CD4-positive, alpha-beta T cell treated with Interleukin-17A for 1 hour (primary cell): ENCODE measurements around the gene PAFAH2.

Experiments used
- DNase-seq: peaks from one replicate; pipeline ENCODE4 v3.0.0-alpha.2; 2020

The PAFAH2 gene

DNA sequence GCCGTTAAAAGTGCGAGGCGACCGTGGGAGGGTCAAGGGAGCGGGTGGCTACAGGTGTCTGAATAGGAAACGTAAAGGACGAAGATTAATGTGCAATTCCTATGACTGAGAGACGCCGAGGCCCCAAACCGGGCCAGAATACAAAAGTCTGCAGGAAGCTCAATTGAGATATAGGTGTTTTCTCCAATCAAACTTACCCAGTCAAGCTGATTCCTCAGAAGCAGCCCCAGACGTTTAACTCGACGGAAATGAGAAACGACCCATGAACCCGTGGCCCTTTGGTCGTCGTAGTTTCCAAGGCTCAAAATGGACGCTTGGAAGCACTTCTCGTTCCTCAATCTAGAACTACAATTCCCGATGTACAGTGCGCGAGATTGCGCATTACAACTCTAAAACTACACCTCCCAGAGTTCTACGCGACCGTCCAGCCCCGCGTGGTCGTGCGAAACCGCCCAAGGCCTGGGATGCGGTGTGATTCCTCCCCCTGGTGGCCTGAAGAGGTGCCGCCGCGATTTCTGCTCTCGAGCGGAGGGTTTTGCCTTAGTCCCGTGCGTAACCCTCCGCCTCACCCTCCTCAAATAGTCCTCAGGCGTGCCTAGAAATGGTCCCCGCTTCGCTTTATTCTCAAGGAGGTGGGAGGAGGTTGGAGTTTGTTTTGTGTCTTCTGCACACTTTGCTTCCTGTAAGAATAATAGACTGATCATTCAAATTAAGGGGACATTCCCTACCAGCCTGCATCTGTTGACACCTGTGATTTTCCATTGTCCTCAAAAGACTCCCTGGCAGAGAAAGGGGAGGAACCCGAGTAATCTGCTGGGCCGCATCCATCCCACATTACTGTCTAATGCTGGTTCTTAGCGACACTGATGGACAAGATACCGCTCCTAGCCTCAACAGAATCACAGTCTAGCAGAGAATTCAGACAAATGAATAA is at the start of gene PAFAH2:
Gene PAFAH2 (minus strand): TSS at position 236 of the 934 bp plus-strand sequence. CDS start 7,247 bp downstream, outside the sequence.
- peak; percentile 99 for DNase-seq

DNA sequence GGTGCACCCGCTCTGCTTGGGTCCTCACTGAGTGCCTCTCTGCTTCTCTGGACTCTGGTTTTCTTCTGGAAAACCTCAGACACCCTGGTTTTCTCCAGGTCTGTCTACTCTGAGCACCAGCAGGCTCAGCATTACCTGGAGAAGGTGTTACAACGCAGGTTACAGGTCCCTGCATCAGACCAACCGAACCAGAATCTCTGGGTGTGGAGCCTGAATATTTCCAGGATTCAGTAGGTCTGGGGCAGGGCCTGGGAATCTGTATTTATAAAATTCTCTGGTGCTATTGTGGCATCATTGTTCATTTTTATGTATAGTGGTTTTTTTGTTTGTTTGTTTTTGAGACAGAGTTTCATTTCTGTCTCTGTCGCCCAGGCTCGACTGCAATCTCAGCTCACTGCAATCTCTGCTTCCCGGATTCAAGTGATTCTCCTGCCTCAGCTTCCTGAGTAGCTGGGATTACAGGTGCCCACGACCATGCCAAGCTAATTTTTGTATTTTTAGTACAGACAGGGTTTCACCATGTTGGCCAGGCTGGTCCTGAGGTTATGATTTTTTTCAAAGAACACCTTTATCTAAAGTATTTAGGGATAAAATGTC is 49.5 kb upstream of the PAFAH2 start:
- DNase-seq, result no peak

GRCh38 chr1:26046246-26047095 is 48.6 kb upstream of the PAFAH2 start:
- no peak for DNase-seq

DNA sequence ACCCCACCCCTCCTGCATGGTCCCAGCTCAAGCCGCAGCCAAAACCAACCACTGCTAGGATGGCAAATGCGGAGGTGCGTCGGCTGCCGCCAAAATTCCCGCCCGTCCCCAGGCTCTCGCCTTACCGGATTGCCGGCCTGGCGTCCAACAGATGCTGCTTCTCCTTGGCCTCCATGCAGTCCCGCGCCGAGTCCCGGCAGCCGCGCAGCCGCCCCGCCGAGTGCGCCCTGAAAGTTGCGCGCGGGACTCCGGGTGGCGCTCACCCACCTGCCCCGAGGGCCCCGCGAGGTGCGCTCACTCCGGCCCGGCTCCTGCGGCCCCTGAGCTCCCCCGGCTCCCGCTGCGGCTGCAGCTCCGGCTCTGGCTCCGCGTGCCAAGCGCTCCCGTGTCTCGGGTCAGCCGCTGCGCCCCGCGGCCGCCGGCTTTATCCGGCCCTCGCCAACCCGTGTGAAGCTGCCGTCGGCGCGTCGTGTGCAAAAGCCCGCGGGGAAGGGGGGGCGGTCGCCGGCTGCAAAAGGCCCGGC is 47.9 kb upstream of the PAFAH2 start, which contains the start of gene SLC30A2:
Gene SLC30A2 (minus strand): TSS at position 397 of the 524 bp plus-strand sequence. CDS start 222 bp downstream, at position 175.
- no peak for DNase-seq

GRCh38 chr1:26044971-26045721 is 47.3 kb upstream of the PAFAH2 start:
- no peak for DNase-seq

DNA sequence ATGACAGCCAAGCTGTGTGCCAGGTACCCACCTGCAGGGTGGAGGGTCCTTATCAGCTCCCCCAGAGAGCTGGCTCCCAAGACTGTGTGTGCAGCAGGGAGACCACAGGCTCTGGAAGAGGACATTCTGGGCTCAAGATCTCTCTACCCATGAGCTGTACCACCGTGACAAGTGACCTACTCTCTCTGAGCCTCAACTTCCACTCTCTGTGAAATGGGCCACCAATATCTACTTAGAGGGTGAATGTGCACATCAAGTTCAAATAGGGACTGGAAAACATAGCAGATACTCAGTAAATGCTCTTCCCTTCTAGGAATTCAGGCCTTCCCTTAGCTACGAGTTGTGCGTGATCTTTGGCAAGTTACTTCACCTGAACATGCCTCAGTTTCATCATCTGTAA is 46.6 kb upstream of the PAFAH2 start:
- DNase-seq, result no peak

GRCh38 chr1:26043765-26044164 is 45.9 kb upstream of the PAFAH2 start:
- no peak for DNase-seq

GRCh38 chr1:26041978-26042377 is 44.1 kb upstream of the PAFAH2 start:
- DNase-seq, result no peak

- DNase-seq, result no peak
These were observed 43.5 kb upstream of the PAFAH2 start for GRCh38 chr1:26041401-26041800.

DNA sequence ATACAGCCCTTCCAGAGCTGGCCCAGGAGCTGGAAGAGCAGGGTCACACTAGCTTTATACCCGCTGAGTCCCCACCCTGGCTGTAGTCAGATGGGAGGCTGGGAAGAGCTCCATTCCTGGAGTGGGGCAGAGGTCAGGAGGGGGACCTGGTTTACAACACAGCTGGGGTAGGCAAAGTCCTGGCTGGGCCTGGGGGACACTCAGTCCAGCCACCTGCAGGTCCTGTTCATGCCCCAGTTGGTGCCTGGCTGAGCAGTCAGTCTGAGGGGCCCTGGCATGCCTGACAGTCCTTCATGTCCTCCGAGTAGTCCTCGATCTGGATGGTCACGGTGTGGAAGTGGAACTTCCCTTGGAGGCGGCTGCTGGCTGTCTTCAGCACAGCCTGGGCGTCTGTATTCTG is 41.0 kb upstream of the PAFAH2 start:
- DNase-seq, result no peak

DNA sequence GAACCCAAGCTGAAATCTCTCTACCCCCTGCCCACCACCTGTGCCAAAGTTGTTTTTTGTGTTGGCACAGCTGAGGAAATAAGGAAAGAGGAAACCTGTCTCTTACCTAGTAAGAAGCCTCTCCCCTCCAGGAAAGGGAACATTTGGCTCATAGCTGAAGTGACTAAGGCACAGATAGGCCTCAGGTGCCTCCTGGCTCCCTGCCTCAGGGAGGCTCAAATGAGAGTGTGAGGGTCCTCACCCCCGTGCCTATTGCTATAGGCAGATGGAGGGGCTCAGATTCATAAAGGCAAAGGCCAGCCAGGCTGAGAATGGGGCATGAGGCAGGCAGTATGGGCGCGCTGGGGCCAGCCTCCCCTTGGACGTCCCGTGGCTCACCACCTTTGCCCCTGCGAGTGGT is 40.6 kb upstream of the PAFAH2 start:
- DNase-seq, result no peak

GRCh38 chr1:26037904-26038303 is 40.0 kb upstream of the PAFAH2 start:
- no peak for DNase-seq

DNA sequence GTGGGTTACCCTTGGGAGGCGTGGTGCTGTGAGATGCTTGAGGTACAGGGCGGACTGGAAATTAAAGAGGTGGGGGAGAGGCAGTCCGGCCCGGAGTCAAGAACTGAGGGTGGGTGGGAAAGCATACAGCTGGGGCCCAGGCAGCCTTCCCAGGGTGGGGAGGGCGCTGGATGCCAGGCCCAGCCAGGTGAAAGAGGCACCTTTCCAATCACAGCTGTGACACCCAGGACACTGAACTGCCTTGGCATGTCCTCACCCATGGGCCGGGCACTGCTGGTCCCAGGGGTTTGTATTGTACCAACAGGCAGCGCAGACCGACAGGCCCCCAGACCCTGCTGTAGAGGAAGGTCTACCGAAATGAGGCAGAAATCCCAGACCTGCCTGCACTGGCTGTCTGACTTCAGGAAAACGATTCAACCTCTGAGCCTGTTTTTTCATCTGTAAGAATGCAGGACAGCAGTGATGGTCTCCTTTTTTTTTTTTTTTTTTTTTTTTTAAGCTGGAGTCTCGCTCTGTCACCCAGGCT is 39.0 kb upstream of the PAFAH2 start:
- no peak for DNase-seq

- DNase-seq, result peak; percentile 79
These were observed 38.3 kb upstream of the PAFAH2 start for GRCh38 chr1:26035959-26036755.

DNA sequence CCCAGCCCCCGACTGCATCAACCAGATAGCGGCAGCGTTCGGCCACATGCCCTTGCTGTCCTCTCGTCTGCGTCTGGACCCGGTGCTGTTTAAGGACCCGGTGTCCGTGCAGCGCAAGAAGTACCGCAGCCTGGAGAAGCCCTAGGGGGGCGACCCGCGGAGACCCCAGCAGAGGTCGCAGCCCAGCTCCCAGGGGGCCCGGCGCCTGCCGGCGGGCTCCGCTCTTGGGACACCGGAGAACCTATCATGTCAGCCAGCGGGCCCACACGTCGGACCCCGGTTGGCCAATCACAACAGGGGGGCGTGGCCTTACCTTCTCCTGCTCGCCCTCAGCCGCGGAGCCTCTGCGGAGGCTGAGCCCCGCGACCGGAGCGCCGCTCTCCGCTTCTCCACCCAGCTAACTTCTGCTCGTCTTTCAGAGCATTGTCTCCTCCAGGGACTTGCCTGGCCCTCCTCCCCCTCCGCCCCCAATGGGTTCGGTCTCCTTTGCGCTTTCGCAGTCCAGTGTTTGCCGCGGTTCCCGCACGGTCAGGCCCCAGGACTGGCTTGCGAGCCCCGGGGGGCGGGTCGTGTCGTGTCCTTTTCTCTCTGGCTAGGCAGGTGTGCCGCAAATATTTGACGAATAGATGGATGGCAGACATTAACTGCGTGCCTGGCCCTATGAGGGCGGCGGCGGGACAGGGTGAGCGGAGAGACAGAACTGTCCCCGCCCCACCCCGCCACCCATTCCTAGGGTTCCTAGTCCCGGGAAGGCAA is 37.5 kb upstream of the PAFAH2 start:
- peak; percentile 94 for DNase-seq

DNA sequence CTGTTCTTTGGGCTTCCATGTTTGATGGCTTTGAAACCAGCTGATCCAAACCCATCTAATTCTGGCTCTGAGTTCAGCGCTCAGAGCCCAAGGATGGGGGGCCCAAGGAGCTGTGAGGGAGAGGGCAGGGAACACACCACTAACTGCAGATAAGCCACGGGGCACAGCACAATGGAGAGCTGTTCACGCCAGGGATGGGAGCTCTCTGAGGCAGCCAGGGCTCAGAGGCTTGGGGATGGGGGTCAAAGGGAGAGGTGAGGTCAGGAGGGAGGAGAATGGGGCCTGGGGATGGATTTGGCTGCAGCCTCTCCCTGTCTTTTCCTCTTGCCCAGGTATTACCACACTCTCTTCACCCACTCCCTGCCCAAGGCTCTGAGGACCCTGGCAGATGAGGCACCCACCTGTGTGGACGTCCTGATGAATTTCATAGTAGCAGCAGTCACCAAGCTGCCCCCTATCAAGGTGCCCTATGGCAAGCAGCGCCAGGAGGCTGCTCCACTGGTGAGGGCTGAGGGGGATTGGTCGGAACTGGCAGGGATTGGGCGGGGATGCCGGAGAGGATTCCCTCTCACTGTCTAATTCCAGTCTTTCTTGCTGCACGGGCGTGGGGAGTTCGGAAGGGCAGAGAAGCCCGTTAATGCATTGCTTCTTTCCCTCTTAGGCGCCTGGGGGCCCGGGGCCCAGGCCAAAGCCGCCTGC is 36.8 kb upstream of the PAFAH2 start:
- DNase-seq, result no peak

DNA sequence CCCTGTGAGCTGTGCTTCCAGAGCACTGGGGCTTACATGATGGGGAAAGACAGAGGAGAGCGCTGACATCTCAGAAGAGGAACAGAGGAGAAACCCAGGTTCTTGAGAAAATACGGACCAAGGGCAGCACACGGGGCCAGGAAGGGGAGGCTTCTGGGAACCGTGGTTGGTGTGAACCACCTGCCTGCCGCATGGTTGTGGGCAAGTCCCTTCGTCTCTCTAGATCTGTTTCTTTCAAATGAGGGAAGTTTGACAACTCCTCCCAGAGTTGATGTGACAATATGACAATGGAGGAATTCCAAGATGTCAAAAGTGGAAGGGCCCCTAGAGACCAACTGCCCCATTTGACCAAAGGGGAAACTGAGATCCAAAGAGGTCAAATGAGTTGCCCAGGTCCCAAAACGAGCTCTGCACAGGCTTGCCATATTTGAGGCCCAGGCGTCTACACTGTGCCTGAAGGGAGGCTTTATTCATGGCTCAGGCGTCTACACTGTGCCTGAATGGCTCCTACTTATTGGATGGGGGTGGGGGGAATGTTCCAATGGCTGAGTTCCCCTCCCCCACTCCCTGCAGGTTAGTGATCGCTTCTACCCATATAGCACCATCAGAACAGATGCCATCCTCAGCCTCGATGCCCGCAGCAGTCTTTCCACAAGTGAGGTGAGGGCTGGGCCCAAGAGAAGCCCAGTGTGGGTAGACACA is 34.9 kb upstream of the PAFAH2 start:
- no peak for DNase-seq

DNA sequence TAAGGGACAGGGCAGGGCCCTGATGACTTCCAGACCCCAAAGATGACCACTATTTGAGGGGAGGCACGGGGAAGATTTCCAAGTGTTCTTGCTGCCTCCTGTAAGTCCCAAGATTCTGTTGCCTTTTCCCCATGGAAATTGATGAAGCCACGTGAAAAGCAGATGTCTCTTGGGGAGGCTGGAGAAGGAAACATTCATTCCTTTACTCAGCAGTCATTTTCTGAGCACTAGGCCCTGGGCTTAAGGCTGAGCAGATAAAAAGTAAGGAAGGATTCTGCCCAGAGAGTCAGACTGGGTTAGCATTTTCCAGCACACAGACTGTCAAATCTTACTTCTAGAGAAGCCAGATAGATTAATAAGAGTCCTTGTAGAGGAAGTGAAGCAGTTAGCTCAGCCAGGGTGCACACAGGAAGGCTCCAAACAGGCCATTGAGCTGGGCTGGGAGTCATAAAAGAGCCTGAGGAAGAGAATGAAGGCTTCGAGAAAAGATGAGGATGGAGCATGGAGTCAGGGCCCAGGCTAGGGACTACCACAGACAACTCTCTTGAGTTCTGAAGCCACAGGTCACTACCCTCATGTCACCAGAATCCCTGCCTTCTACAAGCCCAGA is 33.9 kb upstream of the PAFAH2 start:
- DNase-seq, result no peak

DNA sequence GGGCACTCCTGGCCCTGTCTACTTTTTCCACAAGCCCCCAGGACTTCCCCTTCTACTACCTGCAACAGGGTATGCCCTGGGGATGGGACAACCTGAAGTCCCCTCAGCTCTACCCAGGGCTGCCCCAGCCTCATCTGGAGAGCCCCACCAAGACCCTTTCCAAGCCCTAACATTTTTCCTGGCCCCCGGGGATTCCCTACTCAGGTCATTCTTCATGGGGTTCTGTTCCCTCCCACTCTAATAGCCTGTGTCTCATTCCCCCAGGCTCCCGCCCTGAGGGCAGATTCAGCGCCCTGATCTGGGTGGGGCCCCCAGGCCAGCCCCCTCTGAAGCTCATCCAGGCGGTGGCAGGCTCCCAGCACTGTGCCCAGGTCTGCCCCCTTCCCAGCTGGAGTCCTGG is 33.3 kb upstream of the PAFAH2 start:
- DNase-seq, result no peak
